ENCODE data around the gene COL6A5. TPM values are rescaled to one million over a fixed set of nuclear protein-coding genes. Genes with fewer than 3 reads are reported as not detected.

Gene COL6A5
- total and polyA plus RNA-seq, 9 of the 15 experiments (the other 6 are each of a cell fraction or from before 2014, with no cell fraction given): 1.5 to 9.7 (median 5.6) TPM

DNA sequence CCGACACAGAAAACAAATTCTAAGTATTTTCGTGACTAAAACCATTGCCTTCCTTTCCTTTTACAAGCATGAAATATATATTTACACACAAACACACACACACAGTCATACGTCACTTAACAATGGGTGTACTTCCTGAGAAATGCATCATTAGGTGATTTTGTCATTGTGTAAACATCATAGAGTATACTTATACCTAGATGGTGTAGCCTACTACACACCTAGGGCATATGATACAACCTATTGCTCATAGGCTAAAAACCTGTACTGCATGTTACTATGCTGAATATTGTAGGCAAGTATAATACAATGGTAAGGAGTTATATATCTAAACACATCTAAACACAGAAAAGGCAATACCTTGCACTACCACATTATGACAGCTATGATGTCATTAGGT is 28.6 kb downstream of the COL6A5 start (continued):
- TF ChIP-seq DDX20 (tag; IDR thresholded peaks at IDR 0.05; ENCODE audit: low read depth) (no peak), GTF2F1 (IDR thresholded peaks at IDR 0.05; ENCODE audit: low read depth, low read length) (no peak)
- TF ChIP-seq, protein P1, sequence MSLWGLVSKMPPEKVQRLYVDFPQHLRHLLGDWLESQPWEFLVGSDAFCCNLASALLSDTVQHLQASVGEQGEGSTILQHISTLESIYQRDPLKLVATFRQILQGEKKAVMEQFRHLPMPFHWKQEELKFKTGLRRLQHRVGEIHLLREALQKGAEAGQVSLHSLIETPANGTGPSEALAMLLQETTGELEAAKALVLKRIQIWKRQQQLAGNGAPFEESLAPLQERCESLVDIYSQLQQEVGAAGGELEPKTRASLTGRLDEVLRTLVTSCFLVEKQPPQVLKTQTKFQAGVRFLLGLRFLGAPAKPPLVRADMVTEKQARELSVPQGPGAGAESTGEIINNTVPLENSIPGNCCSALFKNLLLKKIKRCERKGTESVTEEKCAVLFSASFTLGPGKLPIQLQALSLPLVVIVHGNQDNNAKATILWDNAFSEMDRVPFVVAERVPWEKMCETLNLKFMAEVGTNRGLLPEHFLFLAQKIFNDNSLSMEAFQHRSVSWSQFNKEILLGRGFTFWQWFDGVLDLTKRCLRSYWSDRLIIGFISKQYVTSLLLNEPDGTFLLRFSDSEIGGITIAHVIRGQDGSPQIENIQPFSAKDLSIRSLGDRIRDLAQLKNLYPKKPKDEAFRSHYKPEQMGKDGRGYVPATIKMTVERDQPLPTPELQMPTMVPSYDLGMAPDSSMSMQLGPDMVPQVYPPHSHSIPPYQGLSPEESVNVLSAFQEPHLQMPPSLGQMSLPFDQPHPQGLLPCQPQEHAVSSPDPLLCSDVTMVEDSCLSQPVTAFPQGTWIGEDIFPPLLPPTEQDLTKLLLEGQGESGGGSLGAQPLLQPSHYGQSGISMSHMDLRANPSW (CRISPR knock-in tag; IDR thresholded peaks at IDR 0.05): no peak
- TF ChIP-seq, protein P2, sequence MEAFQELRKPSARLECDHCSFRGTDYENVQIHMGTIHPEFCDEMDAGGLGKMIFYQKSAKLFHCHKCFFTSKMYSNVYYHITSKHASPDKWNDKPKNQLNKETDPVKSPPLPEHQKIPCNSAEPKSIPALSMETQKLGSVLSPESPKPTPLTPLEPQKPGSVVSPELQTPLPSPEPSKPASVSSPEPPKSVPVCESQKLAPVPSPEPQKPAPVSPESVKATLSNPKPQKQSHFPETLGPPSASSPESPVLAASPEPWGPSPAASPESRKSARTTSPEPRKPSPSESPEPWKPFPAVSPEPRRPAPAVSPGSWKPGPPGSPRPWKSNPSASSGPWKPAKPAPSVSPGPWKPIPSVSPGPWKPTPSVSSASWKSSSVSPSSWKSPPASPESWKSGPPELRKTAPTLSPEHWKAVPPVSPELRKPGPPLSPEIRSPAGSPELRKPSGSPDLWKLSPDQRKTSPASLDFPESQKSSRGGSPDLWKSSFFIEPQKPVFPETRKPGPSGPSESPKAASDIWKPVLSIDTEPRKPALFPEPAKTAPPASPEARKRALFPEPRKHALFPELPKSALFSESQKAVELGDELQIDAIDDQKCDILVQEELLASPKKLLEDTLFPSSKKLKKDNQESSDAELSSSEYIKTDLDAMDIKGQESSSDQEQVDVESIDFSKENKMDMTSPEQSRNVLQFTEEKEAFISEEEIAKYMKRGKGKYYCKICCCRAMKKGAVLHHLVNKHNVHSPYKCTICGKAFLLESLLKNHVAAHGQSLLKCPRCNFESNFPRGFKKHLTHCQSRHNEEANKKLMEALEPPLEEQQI (IDR thresholded peaks at IDR 0.05): no peak

DNA sequence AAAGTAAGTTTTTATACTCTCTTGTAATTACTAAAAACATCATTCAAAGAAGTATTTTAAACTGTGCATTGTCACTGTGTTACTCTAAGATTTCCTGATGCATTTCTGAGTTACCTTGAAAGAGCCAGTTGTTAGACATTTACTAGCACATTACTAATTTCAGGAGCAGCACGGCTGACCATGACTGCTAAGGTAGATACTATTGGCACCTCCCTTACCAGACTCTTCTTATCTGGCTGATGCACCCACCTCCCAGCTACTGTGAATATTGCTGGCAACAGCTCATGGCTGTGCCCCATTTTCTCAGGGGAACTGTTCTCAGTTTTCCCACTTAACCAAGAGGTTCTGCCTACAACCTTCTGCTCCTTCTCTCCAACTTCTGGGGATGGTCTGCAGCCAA is 29.4 kb downstream of the COL6A5 start:
- peak; percentile 74 for ATAC-seq
- FAIRE-seq: peak; percentile 66
- peak in 2 of 4 experiments; percentile 33 to 58 for DNase-seq (ENCODE audit: extremely low read depth in 1 of 4, low spot score in 3 of 4)
- TF ChIP-seq CBFA2T3 (IDR thresholded peaks at IDR 0.05) (peak; percentile 77), TEAD4 (IDR thresholded peaks at IDR 0.05; ENCODE audit: low read length) (peak; percentile 43; the same call in 1 of the 2 replicates), TEAD4 (CRISPR knock-in tag; IDR thresholded peaks at IDR 0.05; ENCODE audit: borderline replicate concordance) (no peak), FOS (IDR thresholded peaks at IDR 0.05; ENCODE audit: extremely low read depth, insufficient read length) (no peak), EP300 (IDR thresholded peaks at IDR 0.05; ENCODE audit: low read length) (peak; percentile 20; the same call in 1 of the 2 replicates), ZNF586 (CRISPR knock-in tag; conservative IDR thresholded peaks at IDR 0.05) (no peak), TCF3 (CRISPR knock-in tag; IDR thresholded peaks at IDR 0.05) (peak; percentile 53; the same call in 1 of the 2 replicates), CBFA2T2 (conservative IDR thresholded peaks at IDR 0.05) (peak; percentile 57)
- TF ChIP-seq, protein P3, sequence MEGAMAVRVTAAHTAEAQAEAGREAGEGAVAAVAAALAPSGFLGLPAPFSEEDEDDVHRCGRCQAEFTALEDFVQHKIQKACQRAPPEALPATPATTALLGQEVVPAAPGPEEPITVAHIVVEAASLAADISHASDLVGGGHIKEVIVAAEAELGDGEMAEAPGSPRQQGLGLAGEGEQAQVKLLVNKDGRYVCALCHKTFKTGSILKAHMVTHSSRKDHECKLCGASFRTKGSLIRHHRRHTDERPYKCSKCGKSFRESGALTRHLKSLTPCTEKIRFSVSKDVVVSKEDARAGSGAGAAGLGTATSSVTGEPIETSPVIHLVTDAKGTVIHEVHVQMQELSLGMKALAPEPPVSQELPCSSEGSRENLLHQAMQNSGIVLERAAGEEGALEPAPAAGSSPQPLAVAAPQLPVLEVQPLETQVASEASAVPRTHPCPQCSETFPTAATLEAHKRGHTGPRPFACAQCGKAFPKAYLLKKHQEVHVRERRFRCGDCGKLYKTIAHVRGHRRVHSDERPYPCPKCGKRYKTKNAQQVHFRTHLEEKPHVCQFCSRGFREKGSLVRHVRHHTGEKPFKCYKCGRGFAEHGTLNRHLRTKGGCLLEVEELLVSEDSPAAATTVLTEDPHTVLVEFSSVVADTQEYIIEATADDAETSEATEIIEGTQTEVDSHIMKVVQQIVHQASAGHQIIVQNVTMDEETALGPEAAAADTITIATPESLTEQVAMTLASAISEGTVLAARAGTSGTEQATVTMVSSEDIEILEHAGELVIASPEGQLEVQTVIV (CRISPR knock-in tag; IDR thresholded peaks at IDR 0.05; ENCODE audit: borderline replicate concordance): no peak

More for the DNA sequence above, 29.4 kb downstream of the COL6A5 start:
- 8% methylated on average over 1 of the region's 1 CpG for WGBS (ENCODE audit: insufficient coverage, low coverage, missing lambda C conversion rate)
- intact Hi-C loops (cut with micrococcal nuclease) (loop anchor here (5.0 kb wide), 1 partner anchor 33 kb away; no protein-coding TSS in a partner anchor), in situ Hi-C loops (cut with MboI) (no loop called here)
- ChIA-PET CTCF (ENCODE audit: low intra/inter-chr PET ratio) (no interaction called here), POLR2A (interaction anchor here (0.6 to 1.7 kb wide), 3 partner anchors 9 to 108 kb away, joined by 3 to 8 read pairs (median 3); no protein-coding TSS in a partner anchor)
- BruUV-seq (replicated peaks): no TSS peak
- Histone ChIP-seq H3K79me2 (ENCODE audit: control insufficient read depth, insufficient read depth, low read length) (no peaks in the 10 kb centered on the region; the same call in 1 of the 3 replicates), H3K9me1 (ENCODE audit: control insufficient read depth, insufficient read depth, low read length) (no peaks in the 10 kb centered on the region), H3K4me3 (no peak overlapping the region), H2AFZ (ENCODE audit: low read depth, low read length) (no peak overlapping the region), H3K4me2 (ENCODE audit: insufficient read depth, low read length) (no peak overlapping the region), H4K20me1 (replicated peaks; ENCODE audit: control insufficient read depth, insufficient read depth, low read length) (no peaks in the 10 kb centered on the region), H3K36me3 (ENCODE audit: control insufficient read depth, insufficient read depth, low read length) (peaks cover 37% of the 10 kb centered on the region), H3K9ac (ENCODE audit: insufficient read depth in 1 of 2, low read depth in 2 of 2, low read length in 2 of 2) (no peak overlapping the region), H3K27ac (ENCODE audit: extremely low read depth, low read depth, low read length) (peak overlapping the region; percentile 25), H3K4me1 (replicated peaks in 1 of 2; ENCODE audit: control insufficient read depth in 2 of 2, insufficient read depth in 2 of 2, low read length in 2 of 2) (peaks cover 18 to 33% of the 10 kb centered on the region in 2 experiments), H3K9me3 (replicated peaks; ENCODE audit: control insufficient read depth, insufficient read depth, low read depth, low read length) (no peaks in the 10 kb centered on the region; the same call in 1 of the 2 replicates), H3K27me3 (ENCODE audit: control insufficient read depth in 2 of 2, insufficient read depth in 2 of 2, low read length in 2 of 2) (no peaks in the 10 kb centered on the region)

Data from K562 (cell line).